Measurements from ENCODE around the gene CACNA1G.

CACNA1G gene

DNA sequence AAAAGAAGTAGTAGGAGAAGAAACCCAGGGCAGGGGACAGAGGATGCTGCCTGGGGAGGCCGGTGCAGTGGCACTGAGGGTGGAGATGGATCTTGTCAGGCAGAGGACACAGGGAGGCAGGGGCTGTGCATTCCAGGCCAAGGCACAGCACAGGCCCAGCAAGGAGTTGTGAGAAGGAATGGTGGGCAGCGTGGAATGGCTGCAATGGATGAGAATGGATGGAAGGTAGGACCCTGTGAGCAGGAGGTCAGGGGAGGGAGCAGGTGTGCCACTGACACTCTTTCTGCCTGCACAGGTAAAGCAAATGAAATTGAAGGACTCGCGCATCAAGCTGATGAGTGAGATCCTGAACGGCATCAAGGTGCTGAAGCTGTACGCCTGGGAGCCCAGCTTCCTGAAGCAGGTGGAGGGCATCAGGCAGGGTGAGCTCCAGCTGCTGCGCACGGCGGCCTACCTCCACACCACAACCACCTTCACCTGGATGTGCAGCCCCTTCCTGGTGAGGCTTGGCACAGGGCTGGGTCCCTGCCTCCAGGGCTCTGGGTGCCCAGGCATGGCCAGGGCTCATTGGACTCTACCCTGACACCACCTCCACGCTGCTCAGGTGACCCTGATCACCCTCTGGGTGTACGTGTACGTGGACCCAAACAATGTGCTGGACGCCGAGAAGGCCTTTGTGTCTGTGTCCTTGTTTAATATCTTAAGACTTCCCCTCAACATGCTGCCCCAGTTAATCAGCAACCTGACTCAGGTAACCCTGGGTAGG, 106.9 kb downstream of the CACNA1G start:
- no peak for DNase-seq (ENCODE audit: low read depth in 2 of 2, low spot score in 1 of 2)

DNA sequence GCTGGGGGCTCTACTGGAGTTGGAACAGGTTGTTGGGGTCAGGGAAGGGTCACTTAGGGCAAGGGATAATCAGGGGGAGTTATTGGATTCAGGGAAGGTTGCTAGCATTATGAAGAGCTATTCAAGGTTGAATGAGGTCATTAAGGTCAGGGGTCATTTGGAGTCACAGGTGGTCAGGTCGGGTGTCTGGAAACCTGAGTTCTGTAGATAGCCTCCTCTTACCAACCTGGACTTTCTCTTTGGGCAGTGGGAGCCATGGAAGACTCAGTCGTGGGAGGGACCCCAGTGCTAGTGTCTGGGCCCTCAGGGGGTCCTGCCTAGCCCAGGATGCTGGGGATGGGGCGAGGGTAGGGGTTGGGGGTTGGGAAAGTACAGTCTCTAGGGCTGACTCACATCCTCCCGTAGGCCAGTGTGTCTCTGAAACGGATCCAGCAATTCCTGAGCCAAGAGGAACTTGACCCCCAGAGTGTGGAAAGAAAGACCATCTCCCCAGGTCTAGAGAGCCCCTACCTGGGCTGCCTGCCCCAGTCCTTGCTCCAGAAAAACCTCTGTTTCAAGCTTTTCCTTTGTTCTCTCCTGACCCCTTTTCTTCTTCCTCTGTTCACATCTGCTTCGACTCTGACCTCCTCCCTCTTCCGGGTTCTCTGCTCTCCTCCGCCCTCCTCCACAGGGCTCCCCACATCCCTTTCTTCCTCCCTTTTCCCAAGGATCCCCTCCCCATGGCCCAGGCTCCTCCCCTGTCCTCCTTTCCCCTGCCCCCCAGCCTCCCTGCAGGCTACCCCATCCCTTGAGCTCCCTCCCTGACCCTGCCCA, 107.7 kb downstream of the CACNA1G start:
- DNase-seq (ENCODE audit: low read depth in 2 of 2, low spot score in 1 of 2), result no peak

DNA sequence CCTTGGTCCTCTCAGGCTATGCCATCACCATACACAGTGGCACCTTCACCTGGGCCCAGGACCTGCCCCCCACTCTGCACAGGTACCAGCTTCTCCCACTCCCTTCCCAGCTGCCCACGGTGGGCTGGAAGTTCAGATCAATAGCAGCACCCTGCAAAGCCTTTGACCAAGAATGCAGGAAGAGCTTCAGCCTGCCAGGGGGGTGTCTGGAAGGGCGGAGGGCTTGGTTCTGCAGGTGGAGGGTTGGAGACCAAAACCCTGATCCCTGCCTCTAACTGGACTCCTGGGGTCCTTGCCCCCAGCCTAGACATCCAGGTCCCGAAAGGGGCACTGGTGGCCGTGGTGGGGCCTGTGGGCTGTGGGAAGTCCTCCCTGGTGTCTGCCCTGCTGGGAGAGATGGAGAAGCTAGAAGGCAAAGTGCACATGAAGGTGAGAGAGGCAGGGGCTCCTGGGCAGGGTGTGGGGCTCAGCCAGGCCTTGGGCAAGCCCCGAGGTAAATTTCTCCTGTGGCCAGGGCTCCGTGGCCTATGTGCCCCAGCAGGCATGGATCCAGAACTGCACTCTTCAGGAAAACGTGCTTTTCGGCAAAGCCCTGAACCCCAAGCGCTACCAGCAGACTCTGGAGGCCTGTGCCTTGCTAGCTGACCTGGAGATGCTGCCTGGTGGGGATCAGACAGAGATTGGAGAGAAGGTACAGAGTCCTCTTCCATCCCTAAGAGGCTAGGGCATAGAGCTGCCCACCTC, 108.5 kb downstream of the CACNA1G start:
- DNase-seq (ENCODE audit: low read depth in 2 of 2, low spot score in 1 of 2), result no peak

DNA sequence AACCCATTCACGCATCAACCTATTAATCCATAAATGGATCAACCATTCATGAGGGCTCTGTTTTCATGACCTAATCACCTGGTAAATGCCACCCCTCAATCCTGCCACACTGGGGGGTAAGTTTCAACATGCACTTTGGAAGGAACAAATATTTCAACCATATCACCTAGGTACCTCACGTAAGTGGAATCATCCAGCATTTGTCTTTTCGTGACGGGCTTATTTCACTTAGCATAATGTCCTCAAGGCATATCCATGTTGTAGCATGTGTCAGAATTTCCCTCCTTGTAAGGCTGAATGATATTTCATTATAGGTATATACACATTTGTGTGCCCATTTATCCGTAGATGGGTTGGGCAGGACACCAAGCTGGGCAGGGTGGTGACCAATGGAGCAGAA, 111.6 kb downstream of the CACNA1G start:
- DNase-seq (ENCODE audit: low read depth in 2 of 2, low spot score in 1 of 2), result no peak

DNA sequence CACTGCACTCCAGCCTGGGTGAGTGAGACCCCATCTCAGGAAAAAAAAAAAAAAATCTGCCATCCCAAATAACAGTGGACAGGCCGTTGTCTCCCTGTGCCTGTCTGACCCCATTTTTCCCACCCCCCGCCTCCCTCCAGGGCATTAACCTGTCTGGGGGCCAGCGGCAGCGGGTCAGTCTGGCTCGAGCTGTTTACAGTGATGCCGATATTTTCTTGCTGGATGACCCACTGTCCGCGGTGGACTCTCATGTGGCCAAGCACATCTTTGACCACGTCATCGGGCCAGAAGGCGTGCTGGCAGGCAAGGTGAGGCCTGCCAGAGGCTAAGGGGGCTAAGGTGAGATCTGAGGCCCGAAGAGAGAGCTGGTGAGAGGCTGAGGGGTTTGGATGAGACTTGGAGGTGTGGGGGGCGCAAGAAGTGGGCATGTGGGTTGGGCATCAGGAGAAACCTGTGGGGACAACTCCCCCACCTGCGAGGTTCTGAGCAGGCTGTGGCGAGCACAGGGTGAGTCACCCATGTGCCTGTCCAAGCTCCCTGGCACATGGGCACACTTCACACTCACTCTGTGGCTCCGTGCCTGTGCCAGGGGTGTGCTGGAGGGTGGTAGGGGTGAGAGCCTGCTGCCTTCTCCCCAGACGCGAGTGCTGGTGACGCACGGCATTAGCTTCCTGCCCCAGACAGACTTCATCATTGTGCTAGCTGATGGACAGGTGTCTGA, 112.5 kb downstream of the CACNA1G start:
- no peak for DNase-seq (ENCODE audit: low read depth in 2 of 2, low spot score in 1 of 2)

DNA sequence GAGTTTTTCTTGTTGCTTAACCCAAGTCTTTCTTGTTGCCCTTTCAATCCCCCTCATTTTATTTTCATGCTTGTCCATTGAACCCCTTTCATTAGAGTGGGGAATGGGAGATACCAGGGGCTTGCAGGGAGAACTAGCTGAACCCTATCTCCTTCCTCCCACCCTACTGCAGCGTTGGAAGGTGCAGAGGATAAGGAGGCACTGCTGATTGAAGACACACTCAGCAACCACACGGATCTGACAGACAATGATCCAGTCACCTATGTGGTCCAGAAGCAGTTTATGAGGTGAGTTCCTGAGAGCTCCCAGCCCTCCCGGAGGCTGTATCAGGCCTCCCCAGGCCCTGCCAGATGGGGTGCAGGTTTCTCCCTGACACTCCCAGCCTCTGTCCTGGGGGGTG, 114.7 kb downstream of the CACNA1G start:
- no peak for DNase-seq (ENCODE audit: low read depth in 2 of 2, low spot score in 1 of 2)

DNA sequence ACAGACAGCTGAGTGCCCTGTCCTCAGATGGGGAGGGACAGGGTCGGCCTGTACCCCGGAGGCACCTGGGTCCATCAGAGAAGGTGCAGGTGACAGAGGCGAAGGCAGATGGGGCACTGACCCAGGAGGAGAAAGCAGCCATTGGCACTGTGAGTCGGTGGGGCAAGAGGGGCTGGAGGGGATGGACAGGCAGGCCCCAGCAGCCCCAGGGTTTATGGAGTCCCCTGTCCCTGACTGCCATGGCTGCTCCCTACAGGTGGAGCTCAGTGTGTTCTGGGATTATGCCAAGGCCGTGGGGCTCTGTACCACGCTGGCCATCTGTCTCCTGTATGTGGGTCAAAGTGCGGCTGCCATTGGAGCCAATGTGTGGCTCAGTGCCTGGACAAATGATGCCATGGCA, 115.1 kb downstream of the CACNA1G start:
- no peak for DNase-seq (ENCODE audit: low read depth in 2 of 2, low spot score in 1 of 2)

DNA sequence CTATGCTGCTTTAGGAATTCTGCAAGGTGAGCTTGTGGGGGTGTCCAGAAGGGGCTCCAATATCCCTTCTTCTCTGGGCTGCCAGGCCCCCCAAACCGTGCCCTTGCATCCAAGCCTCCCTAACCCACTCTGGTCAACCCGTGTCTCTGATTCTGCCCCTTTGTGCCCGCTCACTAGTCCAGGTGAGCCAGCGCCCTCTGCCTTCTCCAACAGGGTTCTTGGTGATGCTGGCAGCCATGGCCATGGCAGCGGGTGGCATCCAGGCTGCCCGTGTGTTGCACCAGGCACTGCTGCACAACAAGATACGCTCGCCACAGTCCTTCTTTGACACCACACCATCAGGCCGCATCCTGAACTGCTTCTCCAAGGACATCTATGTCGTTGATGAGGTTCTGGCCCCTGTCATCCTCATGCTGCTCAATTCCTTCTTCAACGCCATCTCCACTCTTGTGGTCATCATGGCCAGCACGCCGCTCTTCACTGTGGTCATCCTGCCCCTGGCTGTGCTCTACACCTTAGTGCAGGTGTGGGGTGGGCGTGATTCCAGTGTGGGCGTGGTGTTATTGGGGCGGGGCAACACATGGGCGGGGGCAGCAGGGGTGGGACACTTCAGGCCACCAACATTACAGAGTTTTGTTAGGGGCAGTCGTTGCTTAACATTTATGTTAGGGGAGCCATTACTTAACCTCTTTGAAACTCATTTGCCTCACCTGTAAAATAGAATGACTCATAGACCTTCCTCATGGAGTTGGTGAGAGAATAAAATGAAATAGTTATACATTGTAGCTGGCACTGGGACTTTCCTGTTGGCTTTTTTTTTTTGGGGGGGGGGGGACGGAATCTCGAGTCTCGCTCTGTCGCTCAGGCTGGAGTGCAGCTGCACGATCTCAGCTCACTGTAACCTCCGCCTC, 115.8 kb downstream of the CACNA1G start:
- no peak for DNase-seq (ENCODE audit: low read depth in 2 of 2, low spot score in 1 of 2)

Data from stimulated activated CD8-positive, alpha-beta memory T cell treated with anti-CD3 and anti-CD28 coated beads, Interleukin-4, amount 100 ng/mL, for 4 hours (primary cell).